Right atrium auricular region (tissue), 2 donors: ENCODE measurements around the gene SYCP1. TPM values are rescaled to one million over a fixed set of nuclear protein-coding genes. Genes with fewer than 3 reads are reported as not detected.
"Not testable (repeated sequence)": the region's sequence is repeated elsewhere in the genome, so short reads cannot be mapped to it uniquely, and the experiment has no call there.

ENCODE experiments used
- DNase-seq: peaks from one replicate; pipeline ENCODE4 v3.0.0-alpha.2; 2019; ENCODE audit warnings: low spot score
- H3K27ac ChIP-seq, 2 donors: fragments of 200-600 bp; sonication (generic); 1 replicate in 1 of 2; 2 replicates in 1 of 2; pipeline ENCODE4 v1.5.1; 2016 to 2019
- H3K27me3 ChIP-seq, 2 donors: fragments of 200-600 bp; sonication (generic); one replicate each; pipeline versions ENCODE4 v1.5.1 to v1.6.0; 2017 to 2019
- H3K36me3 ChIP-seq: fragments of 200-600 bp; sonication (generic); one replicate; pipeline ENCODE4 v1.5.1; 2016
- H3K4me1 ChIP-seq, 2 donors: fragments of 200-600 bp; sonication (generic); one replicate each; pipeline versions ENCODE4 v1.5.1 to v1.6.0; 2017 to 2019
- H3K4me3 ChIP-seq, 2 donors: fragments of 200-600 bp; sonication (generic); 1 replicate in 1 of 2; 2 replicates in 1 of 2; pipeline ENCODE4 v1.5.1; 2017 to 2019; ENCODE audit warnings: mild to moderate bottlenecking in 1 of 2, moderate library complexity in 1 of 2
- H3K9me3 ChIP-seq, 2 donors: fragments of 200-600 bp; sonication (generic); one replicate each; pipeline ENCODE4 v1.5.1; 2019
- CTCF ChIP-seq, 2 donors: fragments of 200-600 bp; sonication (generic); IDR thresholded peaks; one replicate each; pipeline ENCODE4 v1.5.1; 2019; ENCODE audit warnings: antibody characterized with exemption in 2 of 2
- total RNA-seq, 2 donors: library from RNA; depleted of rRNA; stranded (reverse); fragments of >200 nt; gene quantifications; one replicate each; pipeline ENCODE4 v1.1.0, GENCODE V29; 2016

SYCP1 gene
- total RNA-seq, 2 donors from 2014 or later, result not detected

- H3K27ac ChIP-seq, result no peak overlapping the region
- no peak overlapping the region for H3K4me3 ChIP-seq
- no peaks in the 10 kb centered on the region for H3K4me1 ChIP-seq
- no peaks in the 10 kb centered on the region for H3K9me3 ChIP-seq
- H3K27me3 ChIP-seq, result no peaks in the 10 kb centered on the region
- no peaks in the 10 kb centered on the region for H3K36me3 ChIP-seq
- TF ChIP-seq CTCF (IDR thresholded peaks at IDR 0.05), result no peak
- no peak for DNase-seq
Measured at GRCh38 chr1:115012434-115012833, 157.8 kb downstream of the SYCP1 start.

- no peaks in the 10 kb centered on the region for H3K4me1 ChIP-seq
Measured at GRCh38 chr1:115013792-115014191, 159.1 kb downstream of the SYCP1 start.

GRCh38 chr1:115019549-115019948 is 164.9 kb downstream of the SYCP1 start:
- H3K36me3 ChIP-seq, H3K27me3 ChIP-seq, H3K4me3 ChIP-seq, H3K27ac ChIP-seq, H3K4me1 ChIP-seq, DNase-seq, H3K9me3 ChIP-seq: not testable (repeated sequence)

More at GRCh38 chr1:115013792-115014191, 159.1 kb downstream of the SYCP1 start:
- Histone ChIP-seq H3K9me3 (no peaks in the 10 kb centered on the region), H3K36me3 (no peaks in the 10 kb centered on the region), H3K27ac (no peak overlapping the region), H3K4me3 (no peak overlapping the region), H3K27me3 (no peaks in the 10 kb centered on the region)
- DNase-seq, result no peak
- no peak for TF ChIP-seq CTCF (IDR thresholded peaks at IDR 0.05)

- DNase-seq, result no peak
- no peak for TF ChIP-seq CTCF (IDR thresholded peaks at IDR 0.05)
- no peaks in the 10 kb centered on the region for H3K27me3 ChIP-seq
- no peaks in the 10 kb centered on the region for H3K9me3 ChIP-seq
- H3K27ac ChIP-seq, result no peak overlapping the region
- no peak overlapping the region for H3K4me3 ChIP-seq
- no peaks in the 10 kb centered on the region for H3K4me1 ChIP-seq
- no peaks in the 10 kb centered on the region for H3K36me3 ChIP-seq
Measured at GRCh38 chr1:115021145-115021544, 166.5 kb downstream of the SYCP1 start.

GRCh38 chr1:115023593-115023992 is 168.9 kb downstream of the SYCP1 start:
- Histone ChIP-seq H3K27ac (no peak overlapping the region), H3K9me3 (no peaks in the 10 kb centered on the region), H3K36me3 (no peaks in the 10 kb centered on the region), H3K4me1 (no peaks in the 10 kb centered on the region), H3K27me3 (no peaks in the 10 kb centered on the region), H3K4me3 (no peak overlapping the region)
- DNase-seq, result no peak
- no peak for TF ChIP-seq CTCF (IDR thresholded peaks at IDR 0.05)

GRCh38 chr1:115029526-115029925 is 174.9 kb downstream of the SYCP1 start, which contains the start of gene TSHB:
Gene TSHB (plus strand): TSS chr1:115029826. CDS start chr1:115033363, 3,537 bp downstream.
- Histone ChIP-seq H3K36me3 (no peaks in the 10 kb centered on the region), H3K27ac (no peak within 1 kb of the TSS), H3K9me3 (no peaks in the 10 kb centered on the region), H3K4me3 (no peak within 1 kb of the TSS), H3K4me1 (no peaks in the 10 kb centered on the region), H3K27me3 (no peaks in the 10 kb centered on the region)
- TF ChIP-seq CTCF (IDR thresholded peaks at IDR 0.05), result no peak
- DNase-seq, result no peak
